HCT116 (cell line): Measurements from ENCODE around the gene BICD1. TPM values are rescaled to one million over a fixed set of nuclear protein-coding genes. Genes with fewer than 3 reads are reported as not detected.

Experiments used
- ATAC-seq: fragments of 200-7000 bp; cut with Tn5 transposase; 2 replicates; pipeline ENCODE4 v1.9.1; 2020; ENCODE audit warnings: mild to moderate bottlenecking, moderate library complexity
- BruUV-seq: library from RNA; stranded (reverse); fragments of 400-500 nt; replicated peaks from 2 replicates; lab custom pipeline; 2021; lab: Mats Ljungman, UMichigan
- CTCF ChIA-PET: fragments of 300-600 bp; sonication (Branson Sonifier 250); formaldehyde crosslinking; loops from one replicate; lab custom pipeline; 2021; ENCODE audit warnings: antibody characterized with exemption; lab: Charles Lee
- POLR2A ChIA-PET: fragments of 300-600, 350-600 bp; sonication (Branson Sonifier 250); formaldehyde crosslinking; loops from one replicate; lab custom pipeline; 2021; ENCODE audit warnings: antibody characterized with exemption; lab: Charles Lee
- RAD21 ChIA-PET, 2 experiments: fragments of 300-600 bp; sonication (Branson Sonifier 250); formaldehyde crosslinking; loops; one replicate each; lab custom pipeline; 2023; ENCODE audit warnings: low total read pairs in 2 of 2; ENCODE audit not compliant: uncharacterized antibody in 2 of 2, unreplicated experiment in 2 of 2, low non-redundant PET in 1 of 2; lab: Charles Lee
- DNase-seq: peaks from one replicate; pipeline ENCODE4 v3.0.0-alpha.2; 2010; ENCODE audit warnings: low read depth, low spot score
- H2AFZ ChIP-seq: fragments of 200-600 bp; shearing (Covaris generic), sonication (generic); 2 replicates; pipeline ENCODE4 v1.6.1; 2017; ENCODE audit warnings: low read depth, mixed run types, mixed read lengths, antibody characterized with exemption, low read length; ENCODE audit not compliant: poor library complexity, severe bottlenecking
- H3K27ac ChIP-seq: 2 replicates; pipeline ENCODE4 v1.5.1; 2012; ENCODE audit warnings: low read depth, low read length
- H3K27me3 ChIP-seq: fragments of 200-600 bp; sonication (generic); 2 replicates; pipeline ENCODE4 v1.6.1; 2016; ENCODE audit warnings: mixed run types, low read length, mixed read lengths; ENCODE audit not compliant: insufficient read depth
- H3K36me3 ChIP-seq, 2 experiments: fragments of 200-500 bp in 1 of 2; fragments of 200-600 bp in 1 of 2; sonication (Bioruptor generic) in 1 of 2; sonication (generic) in 1 of 2; 2 replicates each; pipeline versions ENCODE4 v1.5.1 to v1.6.1; 2014 to 2016; ENCODE audit warnings: low read length in 2 of 2, inconsistent platforms in 1 of 2, mixed read lengths in 1 of 2, mixed run types in 1 of 2; ENCODE audit not compliant: insufficient read depth in 2 of 2, control insufficient read depth in 1 of 2
- H3K4me1 ChIP-seq, 2 experiments: fragments of 200-600 bp in 1 of 2; sonication (generic) in 1 of 2; 2 replicates each; pipeline versions ENCODE4 v1.5.1 to v1.6.1; 2012 to 2017; ENCODE audit warnings: low read length in 2 of 2, inconsistent platforms in 1 of 2, mild to moderate bottlenecking in 1 of 2, mixed read lengths in 1 of 2, mixed run types in 1 of 2, moderate library complexity in 1 of 2; ENCODE audit not compliant: insufficient read depth in 2 of 2, control insufficient read depth in 1 of 2
- H3K4me2 ChIP-seq: fragments of 200-600 bp; sonication (generic); 2 replicates; pipeline ENCODE4 v1.6.1; 2017; ENCODE audit warnings: mixed run types, low read length, mixed read lengths
- H3K4me3 ChIP-seq, 2 experiments: fragments of 200-600 bp in 1 of 2; sonication (generic) in 1 of 2; replicated peaks in 1 of 2; 2 replicates each; pipeline ENCODE4 v1.5.1; 2011 to 2016; ENCODE audit warnings: low read length in 2 of 2, control low read depth in 1 of 2, low read depth in 1 of 2, mild to moderate bottlenecking in 1 of 2, mixed read lengths in 1 of 2, mixed run types in 1 of 2
- H3K79me2 ChIP-seq: fragments of 200-600 bp; sonication (generic); 2 replicates; pipeline ENCODE4 v1.6.1; 2017; ENCODE audit warnings: mild to moderate bottlenecking, mixed run types, low read length, moderate library complexity, mixed read lengths; ENCODE audit not compliant: insufficient read depth
- H3K9ac ChIP-seq: fragments of 200-600 bp; sonication (generic); 2 replicates; pipeline ENCODE4 v1.6.1; 2016; ENCODE audit warnings: low read length, mixed read lengths
- H3K9me2 ChIP-seq: fragments of 200-600 bp; sonication (generic), shearing (Covaris generic); 2 replicates; pipeline ENCODE4 v1.6.1; 2017; ENCODE audit warnings: mixed run types, mild to moderate bottlenecking, moderate library complexity; ENCODE audit not compliant: insufficient read depth
- H3K9me3 ChIP-seq, 2 experiments: fragments of 200-500 bp in 1 of 2; fragments of 200-600 bp in 1 of 2; sonication (Bioruptor generic) in 1 of 2; sonication (generic) in 1 of 2; 2 replicates each; pipeline ENCODE4 v1.6.1; 2014 to 2017; ENCODE audit warnings: low read length in 2 of 2, mixed read lengths in 2 of 2, inconsistent platforms in 1 of 2, low read depth in 1 of 2, mild to moderate bottlenecking in 1 of 2, mixed run types in 1 of 2, moderate library complexity in 1 of 2; ENCODE audit not compliant: control insufficient read depth in 1 of 2, insufficient read depth in 1 of 2
- H4K20me1 ChIP-seq: fragments of 200-600 bp; sonication (generic), shearing (Covaris generic); 2 replicates; pipeline ENCODE4 v1.6.1; 2017; ENCODE audit warnings: mixed run types, mild to moderate bottlenecking, moderate library complexity; ENCODE audit not compliant: insufficient read depth
- ATF3 ChIP-seq: IDR thresholded peaks from 2 replicates; pipeline ENCODE4 v1.6.1; 2012
- CBX3 ChIP-seq: IDR thresholded peaks from 2 replicates; pipeline ENCODE4 v1.6.1; 2012; ENCODE audit warnings: low read depth
- CTCF ChIP-seq, 3 experiments: fragments of 200-600 bp in 1 of 3; sonication (generic) in 1 of 3; IDR thresholded peaks in 2 of 3; conservative IDR thresholded peaks in 1 of 3; 2 replicates each; pipeline ENCODE4 v1.5.1; 2012 to 2017; ENCODE audit warnings: low read depth in 2 of 3, low read length in 2 of 3, antibody characterized with exemption in 1 of 3, borderline replicate concordance in 1 of 3, control low read depth in 1 of 3, mild to moderate bottlenecking in 1 of 3, mixed read lengths in 1 of 3, mixed run types in 1 of 3, moderate library complexity in 1 of 3; ENCODE audit not compliant: insufficient read depth in 1 of 3
- ELF1 ChIP-seq: IDR thresholded peaks from 2 replicates; pipeline ENCODE4 v1.6.1; 2012; ENCODE audit warnings: low read depth, borderline replicate concordance
- EZH2 ChIP-seq: fragments of 200-600 bp; sonication (generic); IDR thresholded peaks from 2 replicates; pipeline ENCODE4 v1.6.1; 2017; ENCODE audit warnings: antibody characterized with exemption, mixed run types
- EZH2phosphoT487 ChIP-seq: fragments of 200-600 bp; IDR thresholded peaks from 2 replicates; pipeline ENCODE4 v1.6.1; 2018; ENCODE audit warnings: antibody characterized with exemption, borderline replicate concordance
- JUND ChIP-seq: IDR thresholded peaks from 2 replicates; pipeline ENCODE4 v1.6.1; 2012
- MAX ChIP-seq: IDR thresholded peaks from 2 replicates; pipeline ENCODE4 v1.6.1; 2012
- POLR2A ChIP-seq: IDR thresholded peaks from 2 replicates; pipeline ENCODE4 v1.7.0; 2011; ENCODE audit warnings: borderline replicate concordance; ENCODE audit not compliant: insufficient read depth, insufficient read length; ENCODE audit errors: extremely low read depth
- POLR2AphosphoS5 ChIP-seq: IDR thresholded peaks from 2 replicates; pipeline ENCODE4 v1.6.1; 2011; ENCODE audit warnings: mild to moderate bottlenecking, low read depth, low read length, moderate library complexity
- RAD21 ChIP-seq: IDR thresholded peaks from 2 replicates; pipeline ENCODE4 v1.6.1; 2012; ENCODE audit warnings: low read depth, mild to moderate bottlenecking
- SIN3A ChIP-seq: IDR thresholded peaks from 2 replicates; pipeline ENCODE4 v1.6.1; 2012; ENCODE audit warnings: low read depth
- SP1 ChIP-seq: IDR thresholded peaks from 2 replicates; pipeline ENCODE4 v1.6.1; 2012; ENCODE audit warnings: low read depth
- SRF ChIP-seq: IDR thresholded peaks from 2 replicates; pipeline ENCODE4 v1.6.1; 2012; ENCODE audit warnings: low read depth
- YY1 ChIP-seq: IDR thresholded peaks from 2 replicates; pipeline ENCODE4 v1.6.1; 2011; ENCODE audit warnings: low read length, low read depth, moderate library complexity, mild to moderate bottlenecking; ENCODE audit not compliant: insufficient replicate concordance; ENCODE audit errors: extremely low read depth
- ZFX ChIP-seq: fragments of 450-650 bp; IDR thresholded peaks from 2 replicates; pipeline ENCODE4 v1.6.1; 2017
- ZNF274 ChIP-seq: fragments of 200-500 bp; sonication (Bioruptor generic); IDR thresholded peaks from 2 replicates; pipeline ENCODE4 v1.6.1; 2014; ENCODE audit warnings: mild to moderate bottlenecking, low read depth, low read length, inconsistent platforms
- intact Hi-C: fragments of 100-400 bp; cut with micrococcal nuclease; formaldehyde crosslinking; loops from 2 replicates; pipeline ENCODE4 v1.10.0; 2022
- total RNA-seq: library from RNA; stranded (reverse); gene quantifications from one replicate; pipeline ENCODE4 v1.2.1, GENCODE V29; 2021; ENCODE audit not compliant: unreplicated experiment

The BICD1 gene
- total RNA-seq, 1 experiment from 2014 or later, result 32.5 TPM

- H3K4me2 ChIP-seq, result no peak overlapping the region
- no peaks in the 10 kb centered on the region for H4K20me1 ChIP-seq
- H3K4me3 ChIP-seq, result no peak overlapping the region
- no peak overlapping the region for H3K27ac ChIP-seq
- H2AFZ ChIP-seq, result no peak overlapping the region
- H3K4me1 ChIP-seq, result no peaks in the 10 kb centered on the region
- H3K9ac ChIP-seq, result no peak overlapping the region
- DNase-seq (no peak), ATAC-seq (no peak)
- CTCF ChIA-PET, result no interaction called here
- no peaks in the 10 kb centered on the region for H3K27me3 ChIP-seq
- no peaks in the 10 kb centered on the region for H3K9me3 ChIP-seq
- no peaks in the 10 kb centered on the region for H3K9me2 ChIP-seq
- H3K79me2 ChIP-seq, result peaks cover 19% of the 10 kb centered on the region
- BruUV-seq, result no TSS peak
- no peaks in the 10 kb centered on the region for H3K36me3 ChIP-seq
- intact Hi-C loops, result no loop called here
- POLR2A ChIA-PET, result no interaction called here
- TF ChIP-seq ATF3 (no peak), ZNF274 (no peak), ELF1 (no peak), POLR2AphosphoS5 (no peak), EZH2 (no peak), SRF (no peak), ZFX (no peak), POLR2A (no peak), YY1 (no peak), CBX3 (no peak), SIN3A (no peak), JUND (no peak), RAD21 (no peak), CTCF (IDR thresholded peaks at IDR 0.05 in 2 of 3, conservative IDR thresholded peaks at IDR 0.05 in 1 of 3; ENCODE audit: borderline replicate concordance in 1 of 3, insufficient read depth in 1 of 3, low read depth in 2 of 3, low read length in 2 of 3) (no peak), EZH2phosphoT487 (no peak), MAX (no peak), SP1 (no peak)
- TF ChIP-seq, all 23 proteins: peak for 0
- RAD21 ChIA-PET, result no interaction called here
These were observed 27.6 kb downstream of the BICD1 start for GRCh38 chr12:32134101-32134888.
